ENCODE data around the gene MRPS10.
A peak's percentile ranks its signal among the peaks of the same experiment; 100 is the strongest.
"Not testable (repeated sequence)": the region's sequence is repeated elsewhere in the genome, so short reads cannot be mapped to it uniquely, and the experiment has no call there.

The MRPS10 gene

GRCh38 chr6:42203183-42203582 lies 14.5 kb downstream of the MRPS10 start:
- no peak for DNase-seq
- no peak for TF ChIP-seq CTCF (IDR thresholded peaks at IDR 0.05; ENCODE audit: low read depth, low read length)
- H3K27me3 ChIP-seq (ENCODE audit: insufficient read depth, low read depth, severe bottlenecking), result no peaks in the 10 kb centered on the region
- H3K4me3 ChIP-seq (ENCODE audit: low read depth, low read length), result no peak overlapping the region
- H3K27ac ChIP-seq, result peak overlapping the region; percentile 53
- no peaks in the 10 kb centered on the region for H3K9me3 ChIP-seq (ENCODE audit: severe bottlenecking)
- H3K36me3 ChIP-seq, result peaks cover 18% of the 10 kb centered on the region

GRCh38 chr6:42202131-42202915 lies 15.3 kb downstream of the MRPS10 start:
- Histone ChIP-seq H3K36me3 (peaks cover 18% of the 10 kb centered on the region), H3K27ac (peak overlapping the region; percentile 53), H3K4me3 (ENCODE audit: low read depth, low read length) (peak overlapping the region; percentile 7; the same call in 1 of the 2 replicates)
- not testable (repeated sequence) for H3K9me3 ChIP-seq (ENCODE audit: severe bottlenecking); H3K27me3 ChIP-seq (ENCODE audit: insufficient read depth, low read depth, severe bottlenecking)
- peak; percentile 96 for DNase-seq

DNA sequence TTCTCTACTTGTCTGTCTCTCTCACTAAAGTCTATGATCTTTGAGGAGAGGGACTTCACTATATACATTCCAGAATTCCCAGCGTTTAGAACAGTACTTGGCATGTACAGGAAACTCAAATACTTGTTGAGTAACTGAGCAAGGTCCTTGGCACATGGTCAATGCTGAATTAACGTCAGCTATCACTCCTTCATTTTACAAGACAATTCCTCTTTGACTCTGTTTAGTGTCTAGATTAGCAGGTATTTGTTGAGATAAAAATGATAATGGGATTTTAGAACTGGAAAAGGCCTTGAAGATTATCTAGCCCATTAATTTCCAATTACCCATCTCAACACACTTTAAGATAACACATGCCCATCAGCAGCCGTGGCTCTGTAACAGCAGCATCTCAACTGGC lies 16.3 kb downstream of the MRPS10 start:
- Histone ChIP-seq H3K27me3 (ENCODE audit: insufficient read depth, low read depth, severe bottlenecking) (no peaks in the 10 kb centered on the region), H3K27ac (0 out of 2 replicates have a peak overlapping the region, but pooled peaks have one; percentile 7), H3K36me3 (peaks cover 14% of the 10 kb centered on the region), H3K9me3 (ENCODE audit: severe bottlenecking) (no peaks in the 10 kb centered on the region), H3K4me3 (ENCODE audit: low read depth, low read length) (no peak overlapping the region)
- TF ChIP-seq CTCF (IDR thresholded peaks at IDR 0.05; ENCODE audit: low read depth, low read length), result no peak
- DNase-seq, result no peak

GRCh38 chr6:42200035-42200434 lies 17.6 kb downstream of the MRPS10 start:
- no peak for DNase-seq
- H3K4me3 ChIP-seq (ENCODE audit: low read depth, low read length), result no peak overlapping the region
- H3K27ac ChIP-seq, result no peak overlapping the region
- no peak for TF ChIP-seq CTCF (IDR thresholded peaks at IDR 0.05; ENCODE audit: low read depth, low read length)
- peaks cover 7% of the 10 kb centered on the region for H3K36me3 ChIP-seq
- H3K9me3 ChIP-seq (ENCODE audit: severe bottlenecking), result no peaks in the 10 kb centered on the region
- H3K27me3 ChIP-seq (ENCODE audit: insufficient read depth, low read depth, severe bottlenecking), result no peaks in the 10 kb centered on the region

GRCh38 chr6:42199106-42199981 lies 18.3 kb downstream of the MRPS10 start:
- no peaks in the 10 kb centered on the region for H3K27me3 ChIP-seq (ENCODE audit: insufficient read depth, low read depth, severe bottlenecking)
- no peak for DNase-seq
- H3K9me3 ChIP-seq (ENCODE audit: severe bottlenecking), result no peaks in the 10 kb centered on the region
- H3K27ac ChIP-seq, result no peak overlapping the region
- no peak for TF ChIP-seq CTCF (IDR thresholded peaks at IDR 0.05; ENCODE audit: low read depth, low read length)
- H3K36me3 ChIP-seq, result peaks cover 2% of the 10 kb centered on the region
- H3K4me3 ChIP-seq (ENCODE audit: low read depth, low read length), result no peak overlapping the region

All from WERI-Rb-1 (cell line).